MCF 10A (cell line): Measurements from ENCODE around the gene PSMC3IP. TPM values are rescaled to one million over a fixed set of nuclear protein-coding genes. Genes with fewer than 3 reads are reported as not detected.

Source experiments
- BruUV-seq: library from RNA; stranded (reverse); fragments of 400-500 nt; replicated peaks from 2 replicates; lab custom pipeline; 2021; lab: Mats Ljungman, UMichigan
- CTCF ChIA-PET: fragments of 300-600 bp; sonication (Branson Sonifier 250); formaldehyde crosslinking; extraction: SDS; loops from one replicate; lab custom pipeline; 2021; ENCODE audit warnings: antibody characterized with exemption, inconsistent platforms; lab: Yijun Ruan, JAX
- POLR2A ChIA-PET: fragments of 300-600, 350-650 bp; sonication (Branson Sonifier 250); formaldehyde crosslinking; extraction: SDS; loops from one replicate; lab custom pipeline; 2020; ENCODE audit warnings: antibody characterized with exemption, inconsistent platforms; lab: Yijun Ruan, JAX
- DNase-seq: peaks from one replicate; pipeline ENCODE4 v3.0.0-alpha.2; 2018; ENCODE audit not compliant: unreplicated experiment
- H3K27ac Mint-ChIP-seq: one replicate; pipeline ENCODE4 v1.8.0; 2022; ENCODE audit warnings: mild to moderate bottlenecking, low read depth, mixed read lengths; ENCODE audit not compliant: unreplicated experiment
- H3K27me3 Mint-ChIP-seq: one replicate; pipeline ENCODE4 v1.8.0; 2022; ENCODE audit warnings: mixed read lengths; ENCODE audit not compliant: insufficient read depth, unreplicated experiment
- H3K36me3 Mint-ChIP-seq: one replicate; pipeline ENCODE4 v1.8.0; 2022; ENCODE audit warnings: mild to moderate bottlenecking, moderate library complexity, mixed read lengths; ENCODE audit not compliant: insufficient read depth, unreplicated experiment
- H3K4me1 Mint-ChIP-seq: one replicate; pipeline ENCODE4 v1.8.0; 2022; ENCODE audit warnings: mixed read lengths; ENCODE audit not compliant: insufficient read depth, unreplicated experiment
- H3K4me3 Mint-ChIP-seq: one replicate; pipeline ENCODE4 v1.8.0; 2022; ENCODE audit warnings: mild to moderate bottlenecking, moderate library complexity, mixed read lengths; ENCODE audit not compliant: unreplicated experiment
- H3K9me3 Mint-ChIP-seq: one replicate; pipeline ENCODE4 v1.8.0; 2022; ENCODE audit warnings: mixed read lengths; ENCODE audit not compliant: unreplicated experiment
- CTCF ChIP-seq: fragments of 200-600 bp; IDR thresholded peaks from one replicate; pipeline ENCODE4 v1.8.0; 2022; ENCODE audit warnings: antibody characterized with exemption, mild to moderate bottlenecking; ENCODE audit not compliant: unreplicated experiment
- intact Hi-C: fragments of 100-400 bp; cut with micrococcal nuclease; formaldehyde crosslinking; loops from 2 replicates; pipeline ENCODE4 v1.14.1; 2022
- total RNA-seq: library from RNA; stranded (reverse); gene quantifications from 2 replicates; pipeline ENCODE4 v1.2.3, GENCODE V29; 2022

PSMC3IP gene
- total RNA-seq, 1 experiment from 2014 or later = 12.0 TPM

GRCh38 chr17:42571435-42572225 is 5.9 kb downstream of the PSMC3IP start:
- H3K4me3 Mint-ChIP-seq = no peak overlapping the region
- H3K36me3 Mint-ChIP-seq = peaks cover 54% of the 10 kb centered on the region
- H3K27ac Mint-ChIP-seq = no peak overlapping the region
- intact Hi-C loops = no loop called here
- POLR2A ChIA-PET = interaction anchor here (0.5 to 0.7 kb wide), 2 partner anchors 25 to 37 kb away, joined by 3 read pairs; partner anchors contain the start of gene RETREG3
- TF ChIP-seq CTCF = no peak
- CTCF ChIA-PET = no interaction called here
- H3K27me3 Mint-ChIP-seq = no peaks in the 10 kb centered on the region
- no peak for DNase-seq
- peaks cover 20% of the 10 kb centered on the region for H3K4me1 Mint-ChIP-seq
- H3K9me3 Mint-ChIP-seq = no peaks in the 10 kb centered on the region
- BruUV-seq = no TSS peak

GRCh38 chr17:42568341-42569111 is 9.0 kb downstream of the PSMC3IP start:
- Mint-ChIP-seq H3K27me3 (no peaks in the 10 kb centered on the region), H3K4me3 (no peak overlapping the region), H3K27ac (peak overlapping the region; percentile 90), H3K9me3 (no peaks in the 10 kb centered on the region), H3K4me1 (peaks cover 11% of the 10 kb centered on the region), H3K36me3 (peaks cover 52% of the 10 kb centered on the region)
- TF ChIP-seq CTCF = no peak
- intact Hi-C loops = no loop called here
- POLR2A ChIA-PET = interaction anchor here (0.6 to 6.2 kb wide), 5 partner anchors 9 to 374 kb away, joined by 3 to 51 read pairs (median 6); partner anchors contain the start of genes BECN1, GHDC, NAGLU and PSMC3IP
- DNase-seq = no peak
- no TSS peak for BruUV-seq
- CTCF ChIA-PET = interaction anchor here (1.2 to 4.0 kb wide), 3 partner anchors 8 to 20 kb away, joined by 3 to 17 read pairs (median 3); partner anchors contain the start of gene PSMC3IP

GRCh38 chr17:42566883-42567573 is 10.5 kb downstream of the PSMC3IP start, which contains the start of gene MLX:
Gene MLX (plus strand): TSS chr17:42567100. CDS start chr17:42567125, 25 bp downstream.
- no peak for TF ChIP-seq CTCF
- no TSS peak for BruUV-seq
- CTCF ChIA-PET = interaction anchor here (0.7 to 4.0 kb wide), 5 partner anchors 11 to 1046 kb away, joined by 3 to 17 read pairs (median 3); partner anchors contain the start of gene PSMC3IP
- intact Hi-C loops = no loop called here
- POLR2A ChIA-PET = interaction anchor here (0.6 to 6.2 kb wide), 11 partner anchors 10 to 373 kb away, joined by 3 to 51 read pairs (median 6); partner anchors contain the start of genes BECN1, GHDC, NAGLU and PLEKHH3
- peaks cover 40% of the 10 kb centered on the region for H3K36me3 Mint-ChIP-seq
- peaks cover 13% of the 10 kb centered on the region for H3K4me1 Mint-ChIP-seq
- no peaks in the 10 kb centered on the region for H3K27me3 Mint-ChIP-seq
- peak; percentile 90 for DNase-seq
- H3K4me3 Mint-ChIP-seq = peak within 1 kb of the TSS; percentile 79
- peak within 1 kb of the TSS; percentile 90 for H3K27ac Mint-ChIP-seq
- no peaks in the 10 kb centered on the region for H3K9me3 Mint-ChIP-seq
